Measurements from ENCODE around the gene HSDL1. TPM values are rescaled to one million over a fixed set of nuclear protein-coding genes. Genes with fewer than 3 reads are reported as not detected.

HSDL1 gene
- total RNA-seq, 2 experiments from 2014 or later: 16.3 to 25.1 TPM

- Histone ChIP-seq H2AFZ (ENCODE audit: low read length) (no peak overlapping the region), H3K4me1 (ENCODE audit: insufficient read depth, low read length, poor library complexity, severe bottlenecking) (no peaks in the 10 kb centered on the region), H3K79me2 (ENCODE audit: insufficient read depth, low read depth, low read length) (peaks cover 61% of the 10 kb centered on the region), H3K9me3 (ENCODE audit: low read length) (no peaks in the 10 kb centered on the region), H3K27ac (ENCODE audit: low read depth, low read length, poor library complexity, severe bottlenecking) (no peak overlapping the region), H4K20me1 (ENCODE audit: insufficient read depth, low read length) (no peaks in the 10 kb centered on the region; the same call in 1 of the 2 replicates), H3K4me2 (ENCODE audit: low read length) (no peak overlapping the region), H3K36me3 (ENCODE audit: insufficient read depth, low read length) (peaks cover 29% of the 10 kb centered on the region; the same call in 1 of the 2 replicates), H3K4me3 (ENCODE audit: low read depth, low read length, poor library complexity, severe bottlenecking) (no peak overlapping the region), H3K9me2 (ENCODE audit: insufficient read depth, low read length) (no peaks in the 10 kb centered on the region)
- intact Hi-C loops (cut with micrococcal nuclease; ENCODE audit: unreplicated experiment): no loop called here
- DNase-seq (ENCODE audit: low spot score): no peak
- POLR2A ChIA-PET: interaction anchor here (1.0 kb wide), 1 partner anchor 9 kb away, joined by 4 read pairs; no protein-coding TSS in a partner anchor
- no TSS peak for BruUV-seq (replicated peaks)
- CTCF ChIA-PET (ENCODE audit: unreplicated experiment): no interaction called here
- TF ChIP-seq EZH2phosphoT487 (IDR thresholded peaks at IDR 0.05; ENCODE audit: borderline replicate concordance, low read depth, low read length): no peak
- no peak for TF ChIP-seq CTCF (conservative IDR thresholded peaks at IDR 0.05; ENCODE audit: low read length)
Measured at GRCh38 chr16:84104231-84104630, 40.7 kb downstream of the HSDL1 start.

GRCh38 chr16:84103678-84104077 is 41.3 kb downstream of the HSDL1 start:
- ChIA-PET CTCF (ENCODE audit: unreplicated experiment) (no interaction called here), POLR2A (interaction anchor here (1.0 kb wide), 1 partner anchor 10 kb away, joined by 4 read pairs; no protein-coding TSS in a partner anchor)
- Histone ChIP-seq H2AFZ (ENCODE audit: low read length) (no peak overlapping the region), H3K4me1 (ENCODE audit: insufficient read depth, low read length, poor library complexity, severe bottlenecking) (no peaks in the 10 kb centered on the region), H4K20me1 (ENCODE audit: insufficient read depth, low read length) (no peaks in the 10 kb centered on the region; the same call in 1 of the 2 replicates), H3K4me2 (ENCODE audit: low read length) (no peak overlapping the region), H3K27ac (ENCODE audit: low read depth, low read length, poor library complexity, severe bottlenecking) (no peak overlapping the region), H3K36me3 (ENCODE audit: insufficient read depth, low read length) (peaks cover 29% of the 10 kb centered on the region; the same call in 1 of the 2 replicates), H3K4me3 (ENCODE audit: low read depth, low read length, poor library complexity, severe bottlenecking) (no peak overlapping the region), H3K9me3 (ENCODE audit: low read length) (no peaks in the 10 kb centered on the region), H3K9me2 (ENCODE audit: insufficient read depth, low read length) (no peaks in the 10 kb centered on the region), H3K79me2 (ENCODE audit: insufficient read depth, low read depth, low read length) (peaks cover 55% of the 10 kb centered on the region)
- no peak for DNase-seq (ENCODE audit: low spot score)
- no peak for TF ChIP-seq EZH2phosphoT487 (IDR thresholded peaks at IDR 0.05; ENCODE audit: borderline replicate concordance, low read depth, low read length)
- TF ChIP-seq CTCF (conservative IDR thresholded peaks at IDR 0.05; ENCODE audit: low read length): no peak
- intact Hi-C loops (cut with micrococcal nuclease; ENCODE audit: unreplicated experiment): no loop called here
- BruUV-seq (replicated peaks): no TSS peak

- Histone ChIP-seq H3K4me2 (ENCODE audit: low read length) (no peak overlapping the region), H3K4me3 (ENCODE audit: low read depth, low read length, poor library complexity, severe bottlenecking) (no peak overlapping the region), H4K20me1 (ENCODE audit: insufficient read depth, low read length) (no peaks in the 10 kb centered on the region), H3K27ac (ENCODE audit: low read depth, low read length, poor library complexity, severe bottlenecking) (no peak overlapping the region), H3K9me3 (ENCODE audit: low read length) (no peaks in the 10 kb centered on the region), H2AFZ (ENCODE audit: low read length) (no peak overlapping the region), H3K79me2 (ENCODE audit: insufficient read depth, low read depth, low read length) (peaks cover 30% of the 10 kb centered on the region), H3K4me1 (ENCODE audit: insufficient read depth, low read length, poor library complexity, severe bottlenecking) (no peaks in the 10 kb centered on the region), H3K36me3 (ENCODE audit: insufficient read depth, low read length) (peaks cover 69% of the 10 kb centered on the region), H3K9me2 (ENCODE audit: insufficient read depth, low read length) (no peaks in the 10 kb centered on the region)
- DNase-seq (ENCODE audit: low spot score): no peak
- ChIA-PET CTCF (ENCODE audit: unreplicated experiment) (no interaction called here), POLR2A (interaction anchor here (0.5 kb wide), 1 partner anchor 13 kb away, joined by 3 read pairs; no protein-coding TSS in a partner anchor)
- intact Hi-C loops (cut with micrococcal nuclease; ENCODE audit: unreplicated experiment): no loop called here
- no TSS peak for BruUV-seq (replicated peaks)
- TF ChIP-seq EZH2phosphoT487 (IDR thresholded peaks at IDR 0.05; ENCODE audit: borderline replicate concordance, low read depth, low read length): no peak
Measured at GRCh38 chr16:84098939-84099338, 46.0 kb downstream of the HSDL1 start.

Measured in OCI-LY7 (cell line).